Measurements from ENCODE around the gene SHMT2.

The SHMT2 gene

GRCh38 chr12:57247041-57247440 lies 17.5 kb downstream of the SHMT2 start:
- DNase-seq (ENCODE audit: low spot score), result no peak
- in situ Hi-C loops (cut with MboI; ENCODE audit: low sequenced_read_pairs, unreplicated experiment), result no loop called here
- TF ChIP-seq CTCF (IDR thresholded peaks at IDR 0.05; ENCODE audit: borderline replicate concordance, control extremely low read depth, extremely low read depth, insufficient read depth, missing control alignments), result no peak

GRCh38 chr12:57248934-57249742 lies 19.6 kb downstream of the SHMT2 start:
- TF ChIP-seq CTCF (IDR thresholded peaks at IDR 0.05; ENCODE audit: borderline replicate concordance, control extremely low read depth, extremely low read depth, insufficient read depth, missing control alignments), result no peak
- DNase-seq (ENCODE audit: low spot score), result peak; percentile 60
- in situ Hi-C loops (cut with MboI; ENCODE audit: low sequenced_read_pairs, unreplicated experiment), result no loop called here

- no peak for DNase-seq (ENCODE audit: low spot score)
- no peak for TF ChIP-seq CTCF (IDR thresholded peaks at IDR 0.05; ENCODE audit: borderline replicate concordance, control extremely low read depth, extremely low read depth, insufficient read depth, missing control alignments)
- in situ Hi-C loops (cut with MboI; ENCODE audit: low sequenced_read_pairs, unreplicated experiment), result no loop called here
These were observed 21.0 kb downstream of the SHMT2 start for GRCh38 chr12:57250541-57250940.

GRCh38 chr12:57250956-57251355 lies 21.4 kb downstream of the SHMT2 start, which contains the start of gene STAC3:
STAC3 (minus strand) TSS chr12:57251187; CDS start chr12:57249636, 1,551 bp downstream.
- TF ChIP-seq CTCF (IDR thresholded peaks at IDR 0.05; ENCODE audit: borderline replicate concordance, control extremely low read depth, extremely low read depth, insufficient read depth, missing control alignments), result no peak
- in situ Hi-C loops (cut with MboI; ENCODE audit: low sequenced_read_pairs, unreplicated experiment), result no loop called here
- no peak for DNase-seq (ENCODE audit: low spot score)

GRCh38 chr12:57254506-57255280 lies 25.2 kb downstream of the SHMT2 start:
- TF ChIP-seq CTCF (IDR thresholded peaks at IDR 0.05; ENCODE audit: borderline replicate concordance, control extremely low read depth, extremely low read depth, insufficient read depth, missing control alignments), result no peak
- DNase-seq (ENCODE audit: low spot score), result no peak
- in situ Hi-C loops (cut with MboI; ENCODE audit: low sequenced_read_pairs, unreplicated experiment), result no loop called here

GRCh38 chr12:57255916-57256315 lies 26.4 kb downstream of the SHMT2 start:
- in situ Hi-C loops (cut with MboI; ENCODE audit: low sequenced_read_pairs, unreplicated experiment), result no loop called here

More at GRCh38 chr12:57255916-57256315, 26.4 kb downstream of the SHMT2 start:
- no peak for TF ChIP-seq CTCF (IDR thresholded peaks at IDR 0.05; ENCODE audit: borderline replicate concordance, control extremely low read depth, extremely low read depth, insufficient read depth, missing control alignments)
- DNase-seq (ENCODE audit: low spot score), result no peak

All from GM13976 (cell line).